OCI-LY3 (cell line): ENCODE data around the gene ATXN7L2.
A peak's percentile ranks its signal among the peaks of the same experiment; 100 is the strongest.

Source experiments
- H2AFZ ChIP-seq: fragments of 200-600, 300-600 bp; shearing (Covaris generic); 2 replicates; pipeline ENCODE4 v1.6.0; 2014; ENCODE audit warnings: antibody characterized with exemption, low read depth, low read length
- H3K27ac ChIP-seq: fragments of 200-600, 300-600 bp; sonication (generic); 2 replicates; pipeline ENCODE4 v1.5.1; 2014; ENCODE audit warnings: mild to moderate bottlenecking, low read length, moderate library complexity, mixed read lengths
- H3K27me3 ChIP-seq: fragments of 200-600, 300-600 bp; sonication (generic); 2 replicates; pipeline ENCODE4 v1.6.1; 2014; ENCODE audit warnings: low read depth, low read length, mixed read lengths
- H3K36me3 ChIP-seq: fragments of 200-600, 300-600 bp; sonication (generic); replicated peaks from 2 replicates; pipeline ENCODE3; 2014; ENCODE audit warnings: low read depth, low read length, mixed read lengths
- H3K4me1 ChIP-seq: fragments of 300-600, 200-600 bp; sonication (generic); 2 replicates; pipeline ENCODE4 v1.6.1; 2014; ENCODE audit warnings: low read length, mixed read lengths
- H3K4me2 ChIP-seq: fragments of 200-600, 300-600 bp; sonication (generic); 2 replicates; pipeline ENCODE4 v1.6.1; 2014; ENCODE audit warnings: low read length, mixed read lengths
- H3K4me3 ChIP-seq: fragments of 300-600, 200-600 bp; sonication (generic); 2 replicates; pipeline ENCODE4 v1.5.1; 2014; ENCODE audit warnings: antibody characterized with exemption, mild to moderate bottlenecking, low read length, moderate library complexity
- H3K79me2 ChIP-seq: fragments of 300-600, 200-600 bp; shearing (Covaris generic); 2 replicates; pipeline ENCODE4 v1.6.1; 2014; ENCODE audit warnings: mild to moderate bottlenecking, low read length, mixed read lengths
- H3K9ac ChIP-seq: fragments of 300-600, 200-600 bp; shearing (Covaris generic); 2 replicates; pipeline ENCODE4 v1.6.0; 2014; ENCODE audit warnings: mild to moderate bottlenecking, low read length, moderate library complexity
- H3K9me3 ChIP-seq: fragments of 200-600, 300-600 bp; shearing (Covaris generic); 2 replicates; pipeline ENCODE4 v1.6.1; 2014; ENCODE audit warnings: low read length, mixed read lengths; ENCODE audit not compliant: insufficient read depth
- H4K20me1 ChIP-seq: fragments of 200-600, 300-600 bp; sonication (generic); 2 replicates; pipeline ENCODE4 v1.6.1; 2016; ENCODE audit warnings: low read length, mixed read lengths; ENCODE audit not compliant: insufficient read depth
- CTCF ChIP-seq: fragments of 200-600, 300-600 bp; sonication (generic); IDR thresholded peaks from 2 replicates; pipeline ENCODE4 v1.5.1; 2014; ENCODE audit warnings: antibody characterized with exemption, low read length, low read depth
- EZH2phosphoT487 ChIP-seq: fragments of 200-600 bp; shearing (Covaris generic); IDR thresholded peaks from 2 replicates; pipeline ENCODE4 v1.6.1; 2018; ENCODE audit warnings: antibody characterized with exemption, mixed run types, low read depth

The ATXN7L2 gene

GRCh38 chr1:109509176-109510134 lies 25.8 kb downstream of the ATXN7L2 start, which contains the start of gene AMIGO1:
Gene AMIGO1, minus strand, starts transcription at chr1:109509727. Its CDS starts 815 bp downstream, at chr1:109508912.
- Histone ChIP-seq H3K4me1 (peaks cover 9% of the 10 kb centered on the region), H3K4me2 (peak within 1 kb of the TSS; percentile 98), H3K9me3 (no peaks in the 10 kb centered on the region), H3K9ac (peak within 1 kb of the TSS; percentile 67), H2AFZ (peak within 1 kb of the TSS; percentile 97), H3K4me3 (peak within 1 kb of the TSS; percentile 91), H4K20me1 (no peaks in the 10 kb centered on the region), H3K27ac (no peak within 1 kb of the TSS), H3K27me3 (no peaks in the 10 kb centered on the region), H3K36me3 (no peaks in the 10 kb centered on the region), H3K79me2 (no peaks in the 10 kb centered on the region)
- no peak for TF ChIP-seq CTCF
- no peak for TF ChIP-seq EZH2phosphoT487

- no peaks in the 10 kb centered on the region for H3K9me3 ChIP-seq
- TF ChIP-seq EZH2phosphoT487: no peak
- no peak for TF ChIP-seq CTCF
These were observed 29.5 kb downstream of the ATXN7L2 start for GRCh38 chr1:109513110-109513710.

GRCh38 chr1:109514846-109515245 lies 31.1 kb downstream of the ATXN7L2 start:
- no peak overlapping the region for H3K4me3 ChIP-seq
- no peak for TF ChIP-seq EZH2phosphoT487
- TF ChIP-seq CTCF: no peak
- H3K79me2 ChIP-seq: no peaks in the 10 kb centered on the region
- no peaks in the 10 kb centered on the region for H3K36me3 ChIP-seq
- H4K20me1 ChIP-seq: no peaks in the 10 kb centered on the region
- H3K4me2 ChIP-seq: no peak overlapping the region
- no peak overlapping the region for H2AFZ ChIP-seq
- no peak overlapping the region for H3K9ac ChIP-seq
- no peaks in the 10 kb centered on the region for H3K9me3 ChIP-seq
- H3K27me3 ChIP-seq: no peaks in the 10 kb centered on the region
- no peak overlapping the region for H3K27ac ChIP-seq
- H3K4me1 ChIP-seq: peaks cover 21% of the 10 kb centered on the region

More at GRCh38 chr1:109513110-109513710, 29.5 kb downstream of the ATXN7L2 start:
- Histone ChIP-seq H4K20me1 (no peaks in the 10 kb centered on the region), H3K4me1 (peaks cover 10% of the 10 kb centered on the region), H2AFZ (no peak overlapping the region), H3K27ac (no peak overlapping the region), H3K9ac (no peak overlapping the region), H3K36me3 (no peaks in the 10 kb centered on the region), H3K4me3 (no peak overlapping the region), H3K79me2 (no peaks in the 10 kb centered on the region), H3K4me2 (no peak overlapping the region), H3K27me3 (no peaks in the 10 kb centered on the region)

- Histone ChIP-seq H3K27ac (no peak overlapping the region), H3K4me3 (no peak overlapping the region), H4K20me1 (no peaks in the 10 kb centered on the region), H3K79me2 (no peaks in the 10 kb centered on the region), H3K9ac (no peak overlapping the region), H3K4me1 (peaks cover 14% of the 10 kb centered on the region), H3K9me3 (no peaks in the 10 kb centered on the region), H2AFZ (no peak overlapping the region), H3K4me2 (no peak overlapping the region), H3K27me3 (no peaks in the 10 kb centered on the region), H3K36me3 (no peaks in the 10 kb centered on the region)
- TF ChIP-seq CTCF (no peak), EZH2phosphoT487 (no peak)
These were observed 33.2 kb downstream of the ATXN7L2 start for GRCh38 chr1:109516872-109517271.
